HG02623 (cell line): ENCODE results near the gene HTR2B.
"Not testable (repeated sequence)": the region's sequence is repeated elsewhere in the genome, so short reads cannot be mapped to it uniquely, and the experiment has no call there.

Source experiments
- ATAC-seq: cut with Tn5 transposase; IDR thresholded peaks from one replicate; pipeline ENCODE4 v1.9.1; 2021; ENCODE audit warnings: moderate library complexity; ENCODE audit not compliant: unreplicated experiment

HTR2B gene

DNA sequence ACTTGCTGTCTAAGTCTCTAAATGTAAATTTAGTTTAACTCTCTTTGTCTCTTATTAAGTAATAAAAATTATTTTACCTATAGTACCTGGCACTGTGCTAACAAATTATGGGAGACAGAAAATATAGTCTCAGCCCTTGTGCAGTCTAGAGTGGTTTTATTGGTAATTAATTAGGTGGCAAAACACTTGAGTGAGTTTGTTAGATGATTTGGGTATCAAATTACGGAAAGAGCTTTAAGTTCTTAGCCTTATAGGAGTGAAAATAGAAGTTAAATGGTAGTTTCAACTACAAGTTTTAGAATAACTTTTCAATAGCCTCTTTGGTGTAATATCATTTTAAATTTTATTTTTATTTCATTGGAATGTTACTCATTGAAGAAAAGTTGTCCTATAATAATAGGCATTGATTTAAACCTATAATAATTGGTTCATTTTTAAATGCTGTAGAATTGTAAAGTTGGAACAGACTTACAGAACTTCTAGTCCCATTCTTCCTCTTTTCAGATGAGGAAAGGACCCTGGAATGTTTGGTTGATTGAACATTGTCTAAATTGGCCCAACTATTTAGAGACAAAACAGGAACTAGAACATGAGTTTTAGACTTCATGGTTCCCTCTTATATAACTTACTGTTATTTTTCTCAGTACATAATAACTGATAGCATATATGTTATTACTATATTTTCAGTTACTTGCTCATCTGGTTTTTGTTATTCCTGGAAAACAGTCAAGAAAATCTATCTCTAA, 10.2 kb upstream of the HTR2B start:
- no peak for ATAC-seq

DNA sequence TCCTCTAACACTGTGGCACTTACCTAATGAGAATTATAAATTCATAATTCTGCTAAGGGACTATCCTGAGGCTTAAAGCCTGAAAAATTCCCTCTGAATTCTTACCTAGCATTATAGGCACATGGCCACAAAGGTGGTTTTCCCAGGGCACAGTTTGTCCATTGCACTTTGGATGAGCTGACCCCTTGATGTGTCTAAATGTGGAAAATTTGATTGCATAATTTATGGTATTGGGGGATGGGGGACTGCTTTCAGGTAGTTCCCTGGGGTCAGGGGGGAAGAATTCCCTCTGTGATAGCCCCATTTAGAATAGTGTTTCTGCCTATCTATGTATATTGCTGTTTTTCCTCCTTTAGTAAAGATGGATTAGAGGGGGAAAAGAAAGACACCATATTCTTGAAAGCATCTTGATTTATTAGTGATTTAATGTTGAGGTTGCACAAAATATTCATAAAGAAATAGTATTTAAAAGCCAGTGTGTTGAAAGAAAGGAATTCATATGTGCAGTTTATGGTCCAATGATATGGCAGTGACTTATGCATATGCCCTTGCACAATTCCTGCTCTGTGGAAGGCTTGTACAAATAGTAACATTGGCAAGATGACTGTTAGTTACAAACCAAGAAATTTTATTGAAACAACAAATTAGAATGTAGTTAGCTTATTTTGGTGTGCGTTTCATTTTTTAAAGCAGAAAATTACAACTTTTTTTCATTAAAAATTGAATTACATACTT, 8.7 kb upstream of the HTR2B start:
- no peak for ATAC-seq

DNA sequence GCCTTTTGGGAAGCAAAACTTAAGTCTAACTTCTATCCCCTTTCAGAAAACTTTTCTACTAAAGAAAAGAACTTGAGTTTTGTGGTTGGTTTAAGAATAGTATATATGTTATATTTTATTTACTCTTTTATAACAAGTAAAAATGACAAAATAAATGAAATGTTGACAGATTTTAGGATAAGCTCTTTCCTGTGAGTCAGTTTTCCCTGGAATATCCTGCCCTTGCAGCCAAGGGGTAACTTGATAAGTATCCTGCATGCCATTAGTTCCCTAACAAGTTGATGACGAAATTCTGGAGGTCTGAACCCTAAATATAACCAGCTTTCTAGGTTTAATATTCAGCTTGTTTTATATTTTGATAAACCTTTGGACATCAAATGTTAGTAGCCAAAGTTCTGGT, 7.3 kb upstream of the HTR2B start:
- ATAC-seq: no peak

DNA sequence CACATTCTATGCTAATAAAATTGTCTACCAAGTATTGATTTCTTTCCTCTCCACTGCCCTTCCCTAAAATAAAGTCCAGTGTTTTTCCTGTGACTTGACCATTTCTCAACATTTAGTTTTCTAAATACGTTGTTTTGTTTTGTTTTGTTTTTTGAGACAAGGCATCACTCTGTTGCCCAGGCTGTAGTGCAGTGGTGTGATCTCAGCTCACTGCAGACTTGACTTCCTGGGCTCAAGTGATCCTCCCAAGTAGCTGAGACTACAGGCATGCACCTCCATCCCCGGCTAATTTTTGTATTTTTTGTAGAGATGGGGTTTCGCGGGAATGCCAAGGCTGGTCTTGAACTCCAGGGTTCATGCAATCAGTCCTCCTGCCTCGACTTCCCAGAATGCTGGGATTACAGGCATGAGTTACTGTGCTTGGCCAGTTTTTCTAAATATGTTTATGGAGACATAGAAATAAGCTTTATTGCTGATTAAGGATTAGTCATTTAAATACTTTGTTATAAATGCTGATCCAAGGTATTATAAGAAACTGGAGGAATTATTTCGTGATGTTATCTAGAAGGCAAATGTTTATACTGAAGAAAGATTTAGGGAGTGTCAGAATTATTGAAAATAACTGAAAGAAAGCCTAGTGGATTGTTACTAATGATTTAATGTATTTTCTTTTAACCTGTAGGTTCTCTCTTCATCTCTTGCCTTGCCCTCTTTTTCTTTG, 5.7 kb upstream of the HTR2B start:
- ATAC-seq: no peak

DNA sequence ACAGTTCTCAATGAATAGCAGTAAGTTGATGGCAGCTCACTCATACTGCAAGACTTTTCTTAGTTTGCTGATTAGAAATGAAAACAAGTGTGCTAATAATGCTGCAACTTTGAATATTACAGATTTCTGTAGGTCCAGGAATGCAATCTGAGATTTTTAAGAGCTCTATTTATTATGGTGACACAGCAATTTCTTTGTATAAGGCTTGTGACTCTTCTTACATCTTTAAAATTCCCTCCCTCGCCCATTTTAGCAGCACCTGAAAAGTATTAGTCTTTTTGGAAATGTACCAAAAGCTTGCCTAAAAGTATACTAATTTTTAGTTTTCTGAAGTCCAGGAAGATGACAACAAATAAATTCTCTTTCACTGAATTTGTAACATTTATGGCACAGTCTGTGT, 4.4 kb upstream of the HTR2B start:
- no peak for ATAC-seq

DNA sequence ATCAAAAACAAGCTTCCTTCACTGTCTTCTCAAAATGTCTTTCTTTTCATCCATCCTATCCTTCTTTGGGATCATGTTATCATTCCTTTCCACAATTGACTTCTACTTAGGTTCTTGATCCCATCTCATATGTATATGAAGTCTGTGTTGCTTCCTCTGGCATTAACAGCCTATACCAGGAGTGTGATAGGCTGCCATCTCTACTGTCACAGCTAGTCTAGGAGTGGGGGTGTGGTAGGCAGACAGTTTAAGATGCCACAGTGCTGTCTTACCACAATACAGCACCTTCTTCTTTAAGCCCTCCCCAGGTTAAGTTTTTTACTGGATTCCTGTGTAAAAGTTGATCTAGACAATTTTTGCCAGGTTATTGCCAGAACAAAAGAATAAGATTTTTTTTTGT, 3.7 kb upstream of the HTR2B start:
- ATAC-seq: no peak

DNA sequence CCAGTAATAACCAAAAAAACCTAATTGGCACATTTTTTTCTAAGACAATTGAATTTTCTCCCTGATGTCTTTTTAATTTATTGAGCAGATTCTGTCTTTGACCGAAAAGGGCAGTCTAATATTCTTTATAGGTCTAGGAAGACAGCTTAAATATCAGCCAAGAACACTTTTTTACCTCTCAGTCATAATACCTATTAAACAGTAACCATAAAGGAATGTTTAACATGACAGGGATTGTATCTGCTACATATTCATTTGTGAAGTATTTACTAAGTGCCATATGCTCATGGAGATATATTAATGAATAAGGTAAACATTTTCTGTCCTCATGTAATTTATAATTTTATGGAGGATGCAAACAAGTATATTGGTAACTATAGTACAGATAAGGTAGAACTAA, 3.1 kb upstream of the HTR2B start:
- ATAC-seq: no peak

DNA sequence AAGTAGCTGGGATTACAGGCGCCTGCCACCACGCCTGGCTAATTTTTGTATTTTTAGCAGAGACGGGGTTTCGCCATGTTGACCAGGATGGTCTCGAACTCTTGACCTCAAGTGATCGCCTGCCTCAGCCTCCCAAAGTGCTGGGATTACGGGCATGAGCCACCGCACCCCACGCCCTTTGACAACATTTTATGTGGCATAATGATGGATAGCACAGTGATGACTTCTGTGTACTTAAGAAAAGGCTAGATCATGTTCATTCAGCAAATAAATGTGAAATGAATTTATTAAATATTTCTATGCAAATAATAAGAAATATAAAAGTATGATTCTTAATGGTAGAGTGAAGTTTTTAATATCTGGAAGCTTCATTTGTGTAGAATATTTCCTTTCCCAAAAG, 2.6 kb upstream of the HTR2B start:
- no peak for ATAC-seq

DNA sequence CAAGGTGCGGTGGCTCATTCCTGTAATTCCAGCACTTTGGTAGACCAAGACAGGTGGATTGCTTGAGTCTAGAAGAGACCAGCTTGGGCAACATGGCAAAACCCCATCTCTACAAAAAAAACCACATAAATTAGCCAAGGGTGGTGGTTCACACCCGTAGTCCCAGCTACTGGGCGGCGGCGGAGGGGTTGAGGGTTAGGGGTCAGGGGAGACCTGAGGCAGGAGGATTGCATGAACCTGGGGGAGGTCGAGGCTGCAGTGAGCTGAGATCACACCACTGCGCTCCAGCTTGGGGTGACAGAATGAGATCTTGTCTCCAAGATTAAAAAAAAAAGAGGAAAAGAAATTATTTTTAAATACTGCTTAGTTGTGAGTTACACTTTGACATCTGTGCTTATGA, 1.3 kb upstream of the HTR2B start:
- no peak for ATAC-seq

DNA sequence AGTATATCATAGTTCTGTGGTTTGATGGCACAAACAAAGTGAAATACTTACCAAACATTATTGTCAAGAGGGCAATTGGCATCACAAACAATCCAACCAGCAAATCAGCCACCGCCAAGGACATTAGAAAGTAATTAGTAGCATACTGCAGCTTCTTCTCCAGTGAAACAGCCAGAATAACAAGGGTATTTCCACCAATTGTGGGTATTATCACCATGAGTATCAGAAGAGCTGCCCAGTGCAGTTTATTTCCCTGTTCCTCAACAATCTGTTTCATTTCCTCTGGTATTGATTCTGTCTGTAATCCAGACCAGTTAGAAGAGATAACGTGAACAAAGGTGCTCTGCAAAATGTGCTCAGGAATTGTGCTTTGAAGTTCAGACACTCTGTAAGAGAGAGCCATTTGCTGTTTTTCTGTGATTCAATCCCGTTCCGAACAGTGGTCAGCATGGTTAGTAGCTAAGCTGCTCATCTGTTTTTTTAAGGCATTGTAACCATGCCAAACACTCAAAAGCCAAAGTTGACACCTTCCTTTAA, 1.4 kb downstream of the HTR2B start:
- no peak for ATAC-seq

DNA sequence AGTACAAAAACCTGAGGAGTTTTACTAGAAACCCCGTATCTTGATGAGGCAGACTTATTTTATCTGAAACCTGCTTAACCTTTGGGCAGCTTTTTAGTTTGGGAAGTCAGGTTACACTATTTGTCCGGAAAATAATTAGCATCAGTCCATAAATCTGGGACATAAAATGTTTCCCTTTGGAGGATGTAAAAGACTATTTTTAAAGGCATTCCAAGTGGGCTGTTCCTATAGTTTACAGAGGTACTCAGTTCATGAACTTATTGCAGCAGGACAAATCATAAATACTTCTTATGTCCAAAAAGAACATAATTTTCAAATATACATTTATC, 6.3 kb downstream of the HTR2B start:
- ATAC-seq: no peak

DNA sequence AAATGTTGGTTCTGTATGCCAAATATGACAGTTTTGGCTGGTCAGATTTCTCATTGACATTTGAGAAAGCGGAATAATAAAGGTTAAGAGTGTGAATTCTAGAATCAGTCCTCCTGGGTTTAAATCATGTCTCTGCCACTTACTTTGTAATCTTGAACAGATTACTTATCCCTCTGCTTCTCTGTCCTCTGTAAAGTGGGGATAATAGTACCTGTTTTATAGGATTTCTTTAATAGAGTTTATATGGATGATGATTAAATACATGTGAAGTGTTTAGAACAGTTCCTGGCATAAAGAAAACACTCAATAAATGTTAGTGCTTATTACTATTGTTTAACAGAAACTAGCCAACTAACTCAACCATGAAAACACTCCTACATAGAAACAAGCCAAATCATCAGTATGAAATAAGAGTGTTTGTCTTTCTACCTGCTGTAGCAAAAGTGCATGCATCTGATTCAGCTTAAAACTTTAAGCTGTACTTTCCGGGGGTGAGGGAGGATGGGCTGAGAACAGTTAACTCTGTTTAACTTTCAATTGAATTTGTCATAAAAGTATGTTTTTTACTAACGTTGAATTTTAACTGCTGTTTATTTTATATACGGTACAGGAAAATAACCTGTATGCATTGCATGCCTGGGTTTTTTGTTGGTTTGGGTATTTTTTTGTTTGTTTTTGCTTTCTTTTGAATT, 6.8 kb downstream of the HTR2B start:
- ATAC-seq: no peak

DNA sequence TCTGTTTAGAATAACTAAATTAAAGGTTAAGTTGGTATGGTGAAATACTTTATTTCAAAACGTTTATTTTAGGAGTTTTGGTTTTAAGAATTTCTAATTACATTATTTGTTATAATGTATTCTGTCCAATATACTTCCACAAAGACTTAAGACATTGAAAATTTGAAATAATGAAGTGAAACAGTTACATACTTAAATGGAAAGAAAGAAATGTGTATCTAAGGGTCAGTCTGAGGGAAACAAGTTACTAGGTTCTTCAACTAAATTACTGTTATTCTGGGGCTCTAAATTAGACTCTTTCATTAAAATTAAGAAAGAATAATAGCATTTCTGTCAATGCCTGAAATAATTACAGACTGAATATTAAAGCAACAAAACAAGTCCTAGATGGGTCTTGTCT, 7.7 kb downstream of the HTR2B start:
- no peak for ATAC-seq

DNA sequence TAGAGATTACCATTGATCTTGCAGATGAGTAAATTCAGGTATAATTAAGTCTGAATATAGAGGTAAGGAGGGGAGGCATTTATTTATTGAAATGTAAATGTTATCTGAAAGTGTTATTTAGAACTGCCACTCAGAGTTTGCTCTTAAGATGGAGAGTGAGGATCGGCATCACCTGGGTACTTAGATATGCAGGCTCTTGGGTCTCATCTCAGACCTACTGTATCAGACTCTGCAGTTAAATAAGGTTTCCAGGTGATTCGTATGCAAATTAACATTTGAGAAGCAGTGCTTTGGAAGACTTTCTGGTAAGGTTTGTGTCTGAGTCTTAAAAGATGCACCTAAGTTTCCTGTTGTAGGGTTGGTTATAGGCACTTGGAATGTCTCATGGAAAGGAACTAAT, 9.2 kb downstream of the HTR2B start:
- no peak for ATAC-seq

DNA sequence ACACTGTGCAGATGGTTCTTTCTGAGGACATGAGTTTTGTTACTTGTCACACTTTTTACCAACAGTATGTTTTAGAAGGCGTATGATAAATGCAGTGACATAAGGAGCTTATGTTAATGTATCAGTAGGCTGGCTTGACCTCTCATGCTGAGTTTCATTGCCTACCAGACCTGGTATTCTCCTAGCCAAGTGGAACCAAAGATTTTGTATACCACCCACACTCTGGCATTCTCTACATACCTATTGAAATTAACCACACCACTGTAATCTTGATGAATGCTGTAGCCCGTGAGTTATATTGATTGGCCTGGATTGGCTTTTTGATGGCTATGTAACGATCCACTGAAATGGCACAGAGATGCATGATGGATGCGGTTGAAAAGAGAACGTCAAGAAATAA, 11.4 kb downstream of the HTR2B start:
- ATAC-seq: no peak

DNA sequence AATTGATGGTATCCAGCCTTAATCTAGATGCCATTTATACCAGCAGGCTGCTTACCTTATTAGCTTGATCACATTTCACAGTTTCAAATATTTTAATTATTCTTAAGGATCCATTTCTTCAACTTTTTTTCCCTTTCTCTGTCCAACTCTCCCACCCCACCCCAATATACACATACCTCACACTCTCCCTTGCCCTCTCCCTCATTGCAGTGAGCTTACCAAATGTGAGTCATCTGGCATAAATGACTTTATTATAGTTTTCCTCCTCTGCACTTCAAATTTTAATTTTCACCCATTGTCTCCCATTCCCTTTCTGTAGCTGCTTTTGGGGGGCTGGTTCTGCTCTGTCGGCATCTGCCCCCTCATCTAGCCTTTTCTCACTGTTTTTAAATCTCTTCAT, 12.9 kb downstream of the HTR2B start:
- ATAC-seq: no peak

DNA sequence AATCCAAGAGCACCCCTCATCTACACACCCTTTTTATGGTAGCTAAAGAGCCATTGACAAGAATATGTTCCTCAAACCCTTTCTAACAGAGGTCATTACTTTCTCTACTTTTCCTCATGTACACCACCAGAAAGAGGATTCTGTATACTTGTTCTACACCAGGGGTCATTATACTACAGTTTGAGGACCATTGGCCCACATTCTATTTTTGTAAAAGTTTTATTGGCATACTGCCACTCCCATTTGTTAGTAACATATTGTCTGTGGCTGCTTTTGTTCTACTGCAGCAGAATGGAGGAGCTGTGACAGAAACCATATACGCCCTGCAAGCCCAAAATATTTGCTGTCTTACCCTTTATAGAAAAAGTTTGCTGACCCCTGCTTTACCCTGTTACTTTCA, 14.3 kb downstream of the HTR2B start:
- no peak for ATAC-seq

DNA sequence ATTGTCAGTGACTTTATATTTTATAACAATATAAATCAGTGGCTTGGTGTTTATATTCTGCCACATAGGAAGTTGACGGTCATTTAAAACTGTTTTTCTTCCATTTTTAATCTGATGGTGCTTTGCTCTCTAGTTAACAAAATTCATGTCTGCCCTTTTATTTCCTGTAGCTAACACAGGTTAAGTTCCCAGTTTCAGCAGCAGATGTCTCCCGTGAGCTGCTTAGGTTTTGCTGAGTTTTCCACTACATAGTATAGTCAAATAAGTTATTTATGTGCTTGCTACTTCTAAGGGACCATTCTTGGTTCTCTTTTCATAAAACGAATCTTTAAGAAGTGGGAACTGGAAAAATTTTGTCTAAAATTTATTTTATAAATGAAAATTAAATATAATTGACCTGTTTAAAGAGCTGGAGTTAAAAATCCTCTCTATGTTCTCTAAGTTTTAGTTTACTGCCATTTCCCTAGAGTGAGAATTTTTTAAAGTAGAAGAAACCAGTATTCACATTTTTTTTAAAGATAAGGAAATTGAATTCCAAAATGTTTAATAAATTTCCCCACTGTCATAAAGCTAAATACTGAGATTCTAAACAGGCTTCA, 20.6 kb downstream of the HTR2B start:
- ATAC-seq: peak; percentile 64

DNA sequence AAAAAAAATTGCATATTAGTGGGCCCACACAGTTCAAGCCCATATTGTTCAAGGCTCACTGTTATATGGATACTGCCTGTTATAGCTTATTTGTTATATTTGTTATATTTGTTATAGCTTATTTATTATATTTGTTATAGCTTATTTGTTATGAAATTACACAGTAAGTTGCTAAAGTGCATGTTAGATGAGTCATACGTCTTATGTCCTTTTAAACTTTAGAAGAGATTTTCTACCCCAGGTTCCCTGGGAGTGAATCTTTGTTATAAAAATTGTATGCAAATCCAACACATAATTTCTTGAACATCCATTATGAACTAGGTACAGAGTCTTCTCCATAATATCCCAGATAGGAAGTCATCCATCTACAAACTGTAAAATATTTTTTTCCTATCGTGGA, 22.1 kb downstream of the HTR2B start:
- ATAC-seq: no peak

DNA sequence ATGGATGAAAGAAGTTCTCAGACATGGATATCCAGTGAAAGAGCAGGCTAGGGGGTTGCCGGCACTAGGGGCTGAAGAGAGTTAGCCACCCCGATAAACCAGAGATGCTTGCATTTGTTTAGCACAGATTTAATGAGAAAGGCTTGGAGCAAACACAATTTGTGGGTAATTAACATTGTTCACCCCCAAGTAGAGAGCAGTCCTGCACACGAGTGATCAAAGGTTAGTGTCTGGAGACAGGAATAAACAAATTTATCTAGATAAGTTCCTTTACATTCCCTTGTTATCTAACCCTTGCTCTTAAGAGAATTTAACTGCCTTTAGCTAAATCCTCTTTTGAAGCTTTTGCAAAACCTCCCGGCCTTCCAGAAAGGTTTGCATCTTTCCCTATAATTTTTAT, 23.9 kb downstream of the HTR2B start:
- no peak for ATAC-seq

DNA sequence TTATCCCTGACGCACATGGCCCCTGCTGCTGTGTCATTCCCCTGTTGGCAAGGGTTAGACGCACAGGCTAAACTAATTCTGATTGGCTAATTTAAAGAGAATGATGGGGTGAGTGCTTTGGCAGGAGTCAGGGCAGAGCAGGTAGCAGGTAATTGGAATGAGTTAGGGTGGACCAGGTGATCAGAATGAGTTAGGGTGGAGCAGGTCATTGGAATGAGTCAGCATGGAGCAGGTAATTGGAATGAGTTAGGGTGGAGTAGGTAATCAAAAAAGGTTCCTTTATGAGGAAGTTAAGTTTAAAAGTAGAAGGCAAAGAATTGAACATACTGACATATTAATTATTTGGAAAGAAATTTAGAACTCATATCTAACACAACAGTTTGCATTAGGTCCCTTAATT, 24.5 kb downstream of the HTR2B start:
- ATAC-seq: not testable (repeated sequence)
